ENCODE measurements around the gene CIT.
"Not testable (repeated sequence)": the region's sequence is repeated elsewhere in the genome, so short reads cannot be mapped to it uniquely, and the experiment has no call there.

Gene CIT

DNA sequence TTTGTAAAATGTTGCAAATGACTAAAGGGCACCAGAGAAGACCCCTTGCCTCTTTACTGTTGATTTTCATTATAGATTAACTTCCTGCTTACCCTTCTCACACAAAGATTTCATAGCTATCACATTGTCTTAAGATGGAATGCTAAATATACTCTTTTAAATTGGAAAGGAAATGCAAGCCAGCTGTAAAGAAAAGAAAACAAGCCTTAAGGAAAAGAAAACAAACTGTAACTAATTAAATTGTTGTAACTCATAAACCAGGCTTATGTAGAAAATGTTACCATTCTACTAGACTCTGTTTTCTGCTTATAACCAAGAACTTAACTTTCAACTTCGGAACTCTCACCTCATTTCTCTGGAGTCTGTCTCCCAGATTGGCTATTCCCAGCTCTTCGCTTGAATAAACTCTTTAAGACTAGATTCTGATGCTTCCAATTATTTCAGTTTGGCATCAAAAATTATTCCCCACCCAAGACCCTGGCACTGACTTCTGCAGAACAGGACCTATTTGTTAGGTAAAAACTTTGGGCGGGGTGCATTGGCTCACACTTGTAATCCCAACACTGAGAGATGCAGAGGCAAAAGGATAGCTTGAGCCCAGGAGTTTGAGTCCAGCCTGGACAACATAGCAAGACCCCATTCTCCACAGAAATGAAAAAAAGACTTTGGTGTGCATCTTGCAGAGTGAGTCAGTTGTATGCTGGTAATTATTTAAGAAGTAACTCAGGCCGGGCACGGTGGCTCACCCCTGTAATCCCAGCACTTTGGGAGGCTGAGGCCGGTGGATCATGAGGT, 36.6 kb upstream of the CIT start:
- H3K4me3 ChIP-seq (replicated peaks; ENCODE audit: low read depth, low read length): no peak overlapping the region
- TF ChIP-seq, protein P1, sequence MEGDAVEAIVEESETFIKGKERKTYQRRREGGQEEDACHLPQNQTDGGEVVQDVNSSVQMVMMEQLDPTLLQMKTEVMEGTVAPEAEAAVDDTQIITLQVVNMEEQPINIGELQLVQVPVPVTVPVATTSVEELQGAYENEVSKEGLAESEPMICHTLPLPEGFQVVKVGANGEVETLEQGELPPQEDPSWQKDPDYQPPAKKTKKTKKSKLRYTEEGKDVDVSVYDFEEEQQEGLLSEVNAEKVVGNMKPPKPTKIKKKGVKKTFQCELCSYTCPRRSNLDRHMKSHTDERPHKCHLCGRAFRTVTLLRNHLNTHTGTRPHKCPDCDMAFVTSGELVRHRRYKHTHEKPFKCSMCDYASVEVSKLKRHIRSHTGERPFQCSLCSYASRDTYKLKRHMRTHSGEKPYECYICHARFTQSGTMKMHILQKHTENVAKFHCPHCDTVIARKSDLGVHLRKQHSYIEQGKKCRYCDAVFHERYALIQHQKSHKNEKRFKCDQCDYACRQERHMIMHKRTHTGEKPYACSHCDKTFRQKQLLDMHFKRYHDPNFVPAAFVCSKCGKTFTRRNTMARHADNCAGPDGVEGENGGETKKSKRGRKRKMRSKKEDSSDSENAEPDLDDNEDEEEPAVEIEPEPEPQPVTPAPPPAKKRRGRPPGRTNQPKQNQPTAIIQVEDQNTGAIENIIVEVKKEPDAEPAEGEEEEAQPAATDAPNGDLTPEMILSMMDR (IDR thresholded peaks at IDR 0.05; ENCODE audit: low read length, missing control alignments): no peak
- DNase-seq (ENCODE audit: low read depth): no peak

DNA sequence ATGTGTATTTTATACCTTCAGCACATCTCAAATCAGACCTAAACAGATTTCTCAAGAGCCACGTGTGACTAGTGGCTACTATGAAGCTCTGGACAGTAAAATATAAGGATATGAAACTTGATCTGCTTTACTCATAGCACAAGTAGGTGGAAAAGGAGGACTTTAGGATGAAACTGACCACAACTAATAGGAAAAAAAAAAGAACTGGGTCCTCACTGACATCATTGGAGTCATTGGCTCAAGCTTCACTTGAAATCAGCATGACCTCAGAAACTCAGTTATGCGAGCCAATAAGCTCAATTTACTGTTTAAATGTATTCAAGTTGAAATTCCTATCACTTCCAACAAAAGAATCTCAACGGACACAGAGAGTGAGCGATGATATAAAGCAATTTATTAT, 34.1 kb upstream of the CIT start:
- H3K4me3 ChIP-seq (replicated peaks; ENCODE audit: low read depth, low read length): no peak overlapping the region
- TF ChIP-seq, protein P1 (IDR thresholded peaks at IDR 0.05; ENCODE audit: low read length, missing control alignments): no peak
- peak; percentile 7 for DNase-seq (ENCODE audit: low read depth)

DNA sequence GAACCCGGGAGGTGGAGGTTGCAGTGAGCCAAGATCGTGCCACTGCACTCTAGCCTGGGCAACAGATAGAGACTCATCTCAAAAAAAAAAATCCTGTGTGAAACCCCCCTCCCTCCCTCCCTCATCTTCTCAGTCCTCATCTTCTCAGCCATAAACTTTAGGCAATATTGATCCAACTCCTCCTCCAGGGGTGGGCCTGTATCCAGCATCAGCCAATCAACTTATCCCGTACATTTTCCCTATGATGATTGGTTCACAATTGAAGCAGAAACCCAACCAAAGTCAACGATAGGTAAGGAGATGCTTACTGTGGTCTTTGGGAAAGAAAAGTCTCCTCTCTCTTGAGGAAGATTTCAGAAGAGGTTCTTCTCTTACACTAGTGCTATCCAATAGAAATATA, 33.5 kb upstream of the CIT start:
- no peak overlapping the region for H3K4me3 ChIP-seq (replicated peaks; ENCODE audit: low read depth, low read length)
- TF ChIP-seq, protein P1 (IDR thresholded peaks at IDR 0.05; ENCODE audit: low read length, missing control alignments): no peak
- no peak for DNase-seq (ENCODE audit: low read depth)

DNA sequence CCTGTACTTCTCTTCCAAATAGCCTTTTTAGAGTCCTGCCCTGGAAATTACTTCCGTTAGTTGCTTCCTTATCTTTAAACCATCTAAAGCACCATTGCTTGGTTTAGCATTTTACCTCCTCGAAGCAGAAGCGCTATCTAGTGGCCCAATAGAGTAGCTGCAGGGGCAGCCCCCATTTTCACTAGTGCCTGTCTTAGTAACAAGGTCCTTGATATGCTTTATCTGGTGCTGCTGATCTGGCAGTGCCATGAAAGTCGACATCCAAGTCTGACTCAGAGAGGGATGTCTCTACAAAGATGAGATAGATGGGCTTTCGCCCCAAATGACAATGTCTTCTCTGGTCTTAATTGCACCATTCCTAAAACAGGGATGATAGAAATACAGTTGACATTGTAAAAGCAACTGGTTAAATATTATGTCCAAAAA, 25.0 kb upstream of the CIT start:
- TF ChIP-seq, protein P1 (IDR thresholded peaks at IDR 0.05; ENCODE audit: low read length, missing control alignments): peak; percentile 99
- peak; percentile 71 for DNase-seq (ENCODE audit: low read depth)
- H3K4me3 ChIP-seq (replicated peaks; ENCODE audit: low read depth, low read length): no peak overlapping the region

DNA sequence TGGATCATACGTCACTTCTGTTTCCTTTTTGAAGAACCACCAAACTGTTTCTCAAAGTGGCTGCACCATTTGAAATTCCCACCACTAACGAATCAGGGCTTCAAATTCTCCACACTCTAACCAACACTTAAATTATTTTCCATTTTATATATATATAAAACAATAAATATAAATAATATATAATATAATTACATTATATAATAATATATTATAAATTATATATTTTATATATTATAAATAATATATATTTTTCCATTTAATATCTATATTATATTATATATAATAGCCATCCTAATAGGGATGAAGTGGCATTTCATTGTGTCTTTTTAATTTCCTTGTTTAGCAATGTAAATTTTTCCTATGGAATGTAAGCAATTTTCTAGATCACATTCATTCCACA, 24.6 kb upstream of the CIT start:
- H3K4me3 ChIP-seq (replicated peaks; ENCODE audit: low read depth, low read length): no peak overlapping the region
- TF ChIP-seq, protein P1 (IDR thresholded peaks at IDR 0.05; ENCODE audit: low read length, missing control alignments): no peak
- DNase-seq (ENCODE audit: low read depth): no peak

DNA sequence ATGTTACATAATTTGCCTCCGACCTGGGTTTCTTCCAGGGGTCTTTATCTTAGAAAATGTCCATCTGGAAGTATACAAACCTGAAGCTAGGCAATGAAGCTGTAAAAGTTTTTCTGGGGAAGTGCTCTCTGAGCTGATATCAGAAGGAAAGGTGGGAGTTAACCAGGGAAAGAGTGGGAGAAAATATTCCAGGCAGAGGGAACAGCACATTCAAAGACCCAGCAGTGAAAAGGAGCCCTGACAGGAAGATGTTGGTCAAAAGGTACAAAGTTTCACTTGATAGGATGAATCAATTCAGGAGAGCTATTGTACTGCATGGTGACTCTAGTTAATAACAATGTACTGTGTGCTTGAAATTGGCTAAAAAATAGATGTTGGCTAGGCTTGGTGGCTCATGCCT, 17.8 kb upstream of the CIT start:
- no peak overlapping the region for H3K4me3 ChIP-seq (replicated peaks; ENCODE audit: low read depth, low read length)
- TF ChIP-seq, protein P1 (IDR thresholded peaks at IDR 0.05; ENCODE audit: low read length, missing control alignments): no peak
- no peak for DNase-seq (ENCODE audit: low read depth)

DNA sequence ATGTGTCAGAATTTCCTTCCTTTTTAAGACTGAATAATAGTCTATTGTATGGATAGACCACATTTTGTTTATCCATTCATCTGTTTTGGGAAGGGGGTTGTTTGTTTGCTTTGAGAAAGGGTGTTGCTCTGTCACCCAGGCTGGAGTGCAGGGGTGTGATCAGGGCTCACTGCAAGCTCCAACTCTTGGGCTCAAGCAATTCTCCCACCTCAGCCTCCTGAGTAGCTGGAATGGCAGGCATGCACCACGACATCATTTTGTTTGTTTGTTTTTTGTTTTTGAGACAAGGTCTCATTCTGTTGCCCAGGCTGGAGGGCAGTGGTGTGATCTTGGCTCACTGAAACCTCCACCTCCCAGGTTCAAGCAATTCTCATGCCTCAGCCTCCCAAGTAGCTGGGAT, 15.5 kb upstream of the CIT start:
- DNase-seq (ENCODE audit: low read depth); H3K4me3 ChIP-seq (replicated peaks; ENCODE audit: low read depth, low read length): not testable (repeated sequence)
